Activated CD8-positive, alpha-beta memory T cell treated with anti-CD3 and anti-CD28 coated beads for 36 hours (primary cell): ENCODE data around the gene CPN1. TPM values are rescaled to one million over a fixed set of nuclear protein-coding genes. Genes with fewer than 3 reads are reported as not detected.
"Not testable (repeated sequence)": the region's sequence is repeated elsewhere in the genome, so short reads cannot be mapped to it uniquely, and the experiment has no call there.

ENCODE experiments used
- CTCF ChIA-PET: fragments of 350-600 bp; sonication (Branson Sonifier 250); formaldehyde crosslinking; loops from one replicate; lab custom pipeline; 2021; ENCODE audit warnings: antibody characterized with exemption; lab: Charles Lee
- POLR2A ChIA-PET: fragments of 350-600 bp; sonication (Branson Sonifier 250); formaldehyde crosslinking; loops from one replicate; lab custom pipeline; 2021; ENCODE audit warnings: antibody characterized with exemption; lab: Charles Lee
- total RNA-seq, 2 experiments: library from RNA; stranded (reverse); gene quantifications; one replicate each; pipeline ENCODE4 v1.2.3, GENCODE V29; 2021

Gene CPN1
- total RNA-seq, 2 experiments from 2014 or later = not detected

GRCh38 chr10:100085596-100085995, 3.9 kb upstream of the CPN1 start:
- ChIA-PET POLR2A (no interaction called here), CTCF (no interaction called here)

- ChIA-PET POLR2A (no interaction called here), CTCF (no interaction called here)
Measured at GRCh38 chr10:100083623-100084022, 2.0 kb upstream of the CPN1 start.

GRCh38 chr10:100082276-100082675, 607 bp upstream of the CPN1 start:
- CTCF ChIA-PET, POLR2A ChIA-PET: not testable (repeated sequence)

GRCh38 chr10:100076750-100077149, 4.9 kb downstream of the CPN1 start:
- CTCF ChIA-PET = no interaction called here

GRCh38 chr10:100075426-100076220, 6.0 kb downstream of the CPN1 start:
- POLR2A ChIA-PET = no interaction called here
- CTCF ChIA-PET = interaction anchor here (0.6 kb wide), 1 partner anchor 46 kb away, joined by 3 read pairs; no protein-coding TSS in a partner anchor

More at GRCh38 chr10:100076750-100077149, 4.9 kb downstream of the CPN1 start:
- POLR2A ChIA-PET = no interaction called here

GRCh38 chr10:100072514-100072913, 9.2 kb downstream of the CPN1 start:
- CTCF ChIA-PET = no interaction called here
- POLR2A ChIA-PET = no interaction called here

GRCh38 chr10:100071529-100071928, 10.1 kb downstream of the CPN1 start:
- POLR2A ChIA-PET = no interaction called here
- CTCF ChIA-PET = no interaction called here

- ChIA-PET CTCF (no interaction called here), POLR2A (no interaction called here)
Measured at GRCh38 chr10:100067466-100067865, 14.2 kb downstream of the CPN1 start.

GRCh38 chr10:100065084-100065660, 16.5 kb downstream of the CPN1 start:
- ChIA-PET CTCF (no interaction called here), POLR2A (no interaction called here)

- POLR2A ChIA-PET = no interaction called here
- CTCF ChIA-PET = no interaction called here
Measured at GRCh38 chr10:100061401-100061800, 20.3 kb downstream of the CPN1 start.

GRCh38 chr10:100057948-100058347, 23.7 kb downstream of the CPN1 start:
- ChIA-PET CTCF (no interaction called here), POLR2A (no interaction called here)

GRCh38 chr10:100053686-100054460, 27.8 kb downstream of the CPN1 start:
- ChIA-PET POLR2A (no interaction called here), CTCF (interaction anchor here (0.9 to 1.2 kb wide), 2 partner anchors 9 to 208 kb away, joined by 3 read pairs; no protein-coding TSS in a partner anchor)

- CTCF ChIA-PET = interaction anchor here (0.6 to 1.8 kb wide), 14 partner anchors 25 to 202 kb away, joined by 3 to 25 read pairs (median 3); partner anchors contain the start of gene DNMBP
- POLR2A ChIA-PET = no interaction called here
Measured at GRCh38 chr10:100046021-100046486, 35.6 kb downstream of the CPN1 start.

- POLR2A ChIA-PET = no interaction called here
- CTCF ChIA-PET = interaction anchor here (0.6 to 1.8 kb wide), 14 partner anchors 25 to 202 kb away, joined by 3 to 25 read pairs (median 3); partner anchors contain the start of gene DNMBP
Measured at GRCh38 chr10:100045592-100045991, 36.1 kb downstream of the CPN1 start.

- POLR2A ChIA-PET = no interaction called here
- CTCF ChIA-PET = interaction anchor here (1.0 kb wide), 1 partner anchor 198 kb away, joined by 3 read pairs; no protein-coding TSS in a partner anchor
Measured at GRCh38 chr10:100043796-100044195, 37.9 kb downstream of the CPN1 start.

GRCh38 chr10:100043344-100043743, 38.3 kb downstream of the CPN1 start:
- ChIA-PET POLR2A (no interaction called here), CTCF (no interaction called here)

- CTCF ChIA-PET = interaction anchor here (0.6 kb wide), 1 partner anchor 196 kb away, joined by 3 read pairs; no protein-coding TSS in a partner anchor
- POLR2A ChIA-PET = no interaction called here
Measured at GRCh38 chr10:100041306-100042002, 40.2 kb downstream of the CPN1 start.

- ChIA-PET POLR2A (no interaction called here), CTCF (interaction anchor here (0.6 kb wide), 1 partner anchor 16 kb away, joined by 3 read pairs; no protein-coding TSS in a partner anchor)
Measured at GRCh38 chr10:100038561-100039071, 43.1 kb downstream of the CPN1 start.
